Fibroblast of skin of left quadriceps (primary cell): ENCODE data around the gene VDAC1.

Source experiments
- DNase-seq, 2 experiments: peaks; one replicate each; pipeline ENCODE4 v3.0.0-alpha.2; 2013; ENCODE audit warnings: low read depth in 2 of 2

Gene VDAC1

DNA sequence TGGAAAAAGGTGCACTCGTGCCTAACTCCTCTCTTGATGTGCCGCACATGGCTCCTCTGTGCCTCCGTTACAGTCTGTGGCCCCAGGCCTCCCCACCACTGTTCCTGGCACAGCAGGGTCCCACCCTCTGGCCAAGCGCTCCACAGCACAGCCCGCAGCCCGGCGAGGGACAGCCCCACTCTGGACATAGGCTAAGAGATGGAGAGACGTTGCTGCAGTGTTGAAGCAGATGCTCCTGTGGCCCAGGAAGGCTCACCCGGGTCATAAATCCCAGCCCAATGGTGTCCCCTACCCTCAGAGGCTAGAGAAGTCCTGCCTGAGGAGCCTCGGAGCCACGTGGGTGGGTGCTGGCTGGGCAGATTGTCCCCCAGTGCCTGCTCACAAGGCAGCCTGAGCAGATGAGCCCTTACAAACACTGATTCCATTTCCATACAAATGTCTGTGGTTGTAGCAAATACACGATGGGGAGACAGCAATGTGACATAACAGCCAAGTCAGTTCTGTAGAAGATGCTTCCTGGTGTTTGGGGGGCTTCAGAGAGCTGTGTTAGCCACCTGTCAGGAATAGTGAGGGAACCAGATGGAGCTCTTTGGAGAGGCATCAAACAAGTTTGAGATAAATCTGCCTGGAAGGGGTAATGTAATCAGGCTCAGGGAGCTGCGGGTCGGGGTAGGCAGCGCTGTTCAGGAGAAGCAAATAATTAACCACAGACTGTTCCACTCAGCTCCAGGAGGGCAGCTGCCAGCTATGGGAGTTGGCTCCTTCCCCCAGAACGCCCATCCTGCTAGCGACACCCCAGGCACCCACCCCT lies 78.1 kb downstream of the VDAC1 start:
- no peak for DNase-seq

DNA sequence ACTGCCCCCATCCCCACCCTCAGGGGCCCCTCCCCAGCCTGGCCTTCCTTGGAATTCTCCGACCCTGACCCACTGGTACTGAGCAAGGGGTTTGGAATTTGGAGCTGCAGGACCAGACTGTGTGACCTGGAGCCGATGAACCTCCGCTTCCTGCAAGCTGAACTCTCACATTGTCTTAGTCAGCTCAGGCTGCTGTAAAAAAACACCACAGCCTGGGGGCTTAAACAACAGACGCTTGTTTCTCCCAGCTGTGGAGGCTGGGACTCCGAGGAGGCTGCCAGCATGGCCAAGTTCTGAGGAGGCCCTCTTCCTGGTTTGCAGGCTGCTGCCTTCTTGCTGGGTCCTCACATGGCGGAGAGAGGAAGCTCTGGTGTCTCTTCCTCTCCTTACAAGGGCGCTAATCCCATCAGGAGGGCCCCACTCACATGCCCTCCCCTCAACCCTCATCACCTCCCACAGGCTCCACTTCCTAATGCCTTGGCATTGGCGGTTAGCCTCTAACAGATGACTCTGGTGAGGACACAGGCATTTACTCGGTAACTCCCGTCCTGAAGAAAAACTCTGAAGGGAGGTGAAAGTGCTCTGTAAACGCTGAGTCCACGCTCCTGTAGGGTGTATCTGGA lies 78.8 kb downstream of the VDAC1 start:
- DNase-seq, result no peak

DNA sequence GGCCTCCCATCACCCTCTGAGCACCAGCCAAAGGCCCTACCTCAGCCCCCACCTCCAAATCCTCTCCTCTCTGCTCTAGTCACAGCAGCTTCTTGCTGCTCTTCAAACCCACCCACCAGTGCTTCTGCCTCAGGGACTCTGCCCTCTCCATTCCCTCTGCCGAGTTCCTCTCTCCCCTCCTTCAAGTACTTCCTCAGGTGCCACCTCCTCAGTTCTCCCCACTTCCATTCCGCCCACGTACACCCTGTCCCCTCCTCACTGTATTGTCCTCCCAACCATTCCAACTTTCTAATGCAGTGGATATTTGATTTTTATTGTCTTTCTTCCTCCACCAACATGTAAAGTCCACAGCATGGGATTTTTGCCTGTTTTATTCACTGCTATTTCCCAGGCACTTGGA lies 79.5 kb downstream of the VDAC1 start:
- no peak for DNase-seq

DNA sequence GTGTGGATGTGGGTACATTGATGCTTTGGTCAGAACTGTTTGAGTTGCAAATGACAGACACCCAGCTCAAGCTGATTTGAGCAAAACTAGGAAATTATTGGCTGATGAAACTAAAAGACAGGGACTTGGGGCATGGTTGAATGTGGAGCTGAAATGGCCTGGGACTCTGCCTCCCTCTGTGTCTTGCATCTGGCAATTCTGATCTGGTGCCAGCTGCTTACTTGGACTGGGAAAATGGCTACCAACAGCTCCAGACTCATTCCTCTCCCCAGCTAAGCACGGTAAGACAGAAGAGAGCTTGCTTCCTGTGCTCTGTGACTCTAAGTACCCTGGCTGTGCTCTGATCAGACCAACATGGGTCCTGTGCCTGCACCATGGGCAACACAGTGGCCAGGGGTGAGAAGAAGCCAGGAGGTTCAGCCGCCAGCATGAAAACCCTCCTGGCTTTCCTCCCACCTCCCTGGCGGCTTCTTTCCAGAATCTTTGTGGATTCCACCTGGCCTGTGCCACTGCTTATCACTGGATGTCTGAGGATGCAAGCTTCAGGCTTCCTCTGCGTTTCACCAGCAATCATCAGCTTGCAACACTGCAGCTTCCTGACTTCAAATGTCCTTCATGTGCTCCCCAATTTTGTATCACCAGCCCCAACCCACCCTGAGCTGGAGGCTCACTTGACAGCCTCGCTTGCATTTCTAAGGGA lies 80.4 kb downstream of the VDAC1 start:
- no peak for DNase-seq

DNA sequence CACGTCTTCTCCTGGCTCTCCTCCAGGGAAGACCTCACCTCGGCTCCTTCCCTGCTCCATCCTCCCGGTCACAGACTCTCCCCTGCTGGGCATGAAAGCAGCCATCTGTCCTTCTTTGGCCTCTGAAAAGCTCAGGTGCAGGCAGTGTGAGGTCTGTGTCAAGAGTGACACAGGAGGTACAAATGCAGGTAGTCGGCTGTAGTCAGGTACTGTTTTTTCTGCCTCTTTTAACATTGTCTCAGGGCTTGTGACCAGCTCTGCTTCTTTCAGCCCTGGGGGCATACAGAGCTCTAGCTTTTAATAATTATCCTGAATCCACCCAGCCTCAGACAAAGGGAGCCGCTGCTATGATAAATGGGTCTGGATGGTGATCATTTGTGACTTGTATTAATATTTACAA lies 82.8 kb downstream of the VDAC1 start:
- no peak for DNase-seq
